WERI-Rb-1 (cell line): ENCODE measurements around the gene ATP6V0A1.
A peak's percentile ranks its signal among the peaks of the same experiment; 100 is the strongest.
"Not testable (repeated sequence)": the region's sequence is repeated elsewhere in the genome, so short reads cannot be mapped to it uniquely, and the experiment has no call there.

Experiments
- DNase-seq: peaks from one replicate; pipeline ENCODE4 v3.0.0-alpha.2; 2020
- H3K27ac ChIP-seq: fragments of 250-450 bp; sonication (Bioruptor Pico); 2 replicates; pipeline ENCODE4 v1.5.1; 2020; ENCODE audit warnings: mild to moderate bottlenecking, moderate library complexity
- H3K27me3 ChIP-seq: fragments of 250-450 bp; sonication (Bioruptor Pico); 2 replicates; pipeline ENCODE4 v1.5.1; 2021; ENCODE audit warnings: mild to moderate bottlenecking, low read depth, moderate library complexity; ENCODE audit not compliant: insufficient read depth, severe bottlenecking
- H3K36me3 ChIP-seq: fragments of 250-450 bp; sonication (Bioruptor Pico); 2 replicates; pipeline ENCODE4 v1.5.1; 2020; ENCODE audit warnings: mild to moderate bottlenecking, moderate library complexity
- H3K4me3 ChIP-seq: 2 replicates; pipeline ENCODE4 v1.5.1; 2011; ENCODE audit warnings: low read depth, mild to moderate bottlenecking, control low read depth, low read length
- H3K9me3 ChIP-seq: fragments of 250-450 bp; sonication (Bioruptor Pico); 2 replicates; pipeline ENCODE4 v1.5.1; 2021; ENCODE audit warnings: mild to moderate bottlenecking, moderate library complexity; ENCODE audit not compliant: severe bottlenecking
- TF ChIP-seq, protein P1 (sequence below): IDR thresholded peaks from 2 replicates; pipeline ENCODE4 v1.5.1; 2011; ENCODE audit warnings: low read depth, mild to moderate bottlenecking, control low read depth, inconsistent platforms, low read length

Gene ATP6V0A1

GRCh38 chr17:42554250-42555121 is 95.8 kb downstream of the ATP6V0A1 start:
- no peaks in the 10 kb centered on the region for H3K9me3 ChIP-seq
- H3K36me3 ChIP-seq = peaks cover 14% of the 10 kb centered on the region
- H3K27ac ChIP-seq = peak overlapping the region; percentile 91
- H3K4me3 ChIP-seq = peak overlapping the region; percentile 83
- peak; percentile 96 for DNase-seq
- TF ChIP-seq, protein P1, sequence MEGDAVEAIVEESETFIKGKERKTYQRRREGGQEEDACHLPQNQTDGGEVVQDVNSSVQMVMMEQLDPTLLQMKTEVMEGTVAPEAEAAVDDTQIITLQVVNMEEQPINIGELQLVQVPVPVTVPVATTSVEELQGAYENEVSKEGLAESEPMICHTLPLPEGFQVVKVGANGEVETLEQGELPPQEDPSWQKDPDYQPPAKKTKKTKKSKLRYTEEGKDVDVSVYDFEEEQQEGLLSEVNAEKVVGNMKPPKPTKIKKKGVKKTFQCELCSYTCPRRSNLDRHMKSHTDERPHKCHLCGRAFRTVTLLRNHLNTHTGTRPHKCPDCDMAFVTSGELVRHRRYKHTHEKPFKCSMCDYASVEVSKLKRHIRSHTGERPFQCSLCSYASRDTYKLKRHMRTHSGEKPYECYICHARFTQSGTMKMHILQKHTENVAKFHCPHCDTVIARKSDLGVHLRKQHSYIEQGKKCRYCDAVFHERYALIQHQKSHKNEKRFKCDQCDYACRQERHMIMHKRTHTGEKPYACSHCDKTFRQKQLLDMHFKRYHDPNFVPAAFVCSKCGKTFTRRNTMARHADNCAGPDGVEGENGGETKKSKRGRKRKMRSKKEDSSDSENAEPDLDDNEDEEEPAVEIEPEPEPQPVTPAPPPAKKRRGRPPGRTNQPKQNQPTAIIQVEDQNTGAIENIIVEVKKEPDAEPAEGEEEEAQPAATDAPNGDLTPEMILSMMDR = 0 out of 2 replicates have a peak, but pooled peaks have one; percentile 14
- no peaks in the 10 kb centered on the region for H3K27me3 ChIP-seq

- no peaks in the 10 kb centered on the region for H3K9me3 ChIP-seq
- peaks cover 14% of the 10 kb centered on the region for H3K36me3 ChIP-seq
- no peak for DNase-seq
- peak overlapping the region; percentile 91 for H3K27ac ChIP-seq
- TF ChIP-seq, protein P1 = no peak
- H3K4me3 ChIP-seq = peak overlapping the region; percentile 83
- no peaks in the 10 kb centered on the region for H3K27me3 ChIP-seq
Measured at GRCh38 chr17:42555122-42555622, 96.5 kb downstream of the ATP6V0A1 start.

DNA sequence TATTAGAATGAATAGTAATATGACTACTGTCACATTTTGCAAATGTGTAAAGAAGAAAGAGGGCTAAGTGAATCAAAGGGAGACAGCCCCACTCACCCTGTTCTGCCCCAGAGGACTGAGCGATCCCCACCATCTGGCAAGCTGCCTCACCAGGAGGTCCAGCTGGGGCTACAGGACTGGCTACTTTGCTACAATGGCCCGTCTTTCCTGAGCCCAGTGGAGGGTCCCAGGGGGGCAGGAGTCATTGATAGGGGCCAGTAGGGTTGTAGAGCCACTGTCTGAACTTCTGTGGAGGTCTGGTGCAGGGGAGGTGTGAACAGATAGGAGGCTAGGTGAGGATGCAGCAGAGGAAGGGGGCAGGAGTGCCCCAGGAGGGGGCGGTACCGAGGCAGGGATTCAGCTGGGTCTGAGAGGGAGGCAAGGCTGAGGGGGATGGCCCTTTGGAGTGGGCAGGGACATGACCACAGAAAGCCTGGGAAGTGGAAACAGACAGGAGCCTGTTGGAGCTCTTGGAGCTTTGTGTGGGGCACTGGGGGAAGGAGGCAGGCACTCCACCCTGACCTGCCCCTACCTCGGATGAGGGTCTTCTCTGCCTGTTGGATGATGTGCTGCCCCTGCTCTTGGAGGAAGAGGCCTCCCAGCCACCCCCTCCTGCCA is 97.4 kb downstream of the ATP6V0A1 start:
- not testable (repeated sequence) for H3K9me3 ChIP-seq, H3K27me3 ChIP-seq, H3K4me3 ChIP-seq, H3K27ac ChIP-seq
- H3K36me3 ChIP-seq = peaks cover 14% of the 10 kb centered on the region
- peak; percentile 92 for DNase-seq
- TF ChIP-seq, protein P1 = peak; percentile 18; the same call in 1 of the 2 replicates

GRCh38 chr17:42559075-42559474 is 100.4 kb downstream of the ATP6V0A1 start:
- Histone ChIP-seq H3K4me3 (no peak overlapping the region), H3K27ac (no peak overlapping the region; the same call in 1 of the 2 replicates), H3K9me3 (no peaks in the 10 kb centered on the region), H3K36me3 (peaks cover 12% of the 10 kb centered on the region), H3K27me3 (no peaks in the 10 kb centered on the region)
- DNase-seq = peak; percentile 57
- TF ChIP-seq, protein P1 = no peak

DNA sequence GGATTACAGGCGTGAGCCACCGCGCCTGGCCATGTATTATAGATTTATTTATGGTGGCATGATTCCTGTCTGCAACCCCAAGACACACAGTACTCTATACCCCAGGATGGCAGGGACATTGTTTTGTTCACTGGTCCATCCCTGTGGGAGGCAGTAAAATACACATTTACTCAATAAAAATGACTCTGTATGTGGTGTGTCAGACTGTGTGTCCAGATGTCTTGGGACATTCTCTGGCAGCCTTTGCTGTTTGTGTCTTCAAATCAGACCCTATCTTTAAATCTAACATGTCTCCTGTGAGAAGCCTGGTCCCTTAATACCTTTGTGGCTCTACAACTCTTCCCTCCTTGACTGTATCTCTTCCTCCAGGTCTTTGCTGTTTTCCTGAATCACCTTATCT is 101.6 kb downstream of the ATP6V0A1 start:
- DNase-seq = no peak
- no peak overlapping the region for H3K27ac ChIP-seq
- peaks cover 23% of the 10 kb centered on the region for H3K36me3 ChIP-seq
- no peaks in the 10 kb centered on the region for H3K9me3 ChIP-seq
- no peaks in the 10 kb centered on the region for H3K27me3 ChIP-seq
- TF ChIP-seq, protein P1 = no peak
- no peak overlapping the region for H3K4me3 ChIP-seq
